HepG2 (cell line): ENCODE measurements around the gene FBXO10. TPM values are rescaled to one million over a fixed set of nuclear protein-coding genes. Genes with fewer than 3 reads are reported as not detected.

Source experiments
- ATAC-seq: fragments of 200-7000 bp; cut with Tn5 transposase; 3 replicates; pipeline ENCODE4 v1.9.1; 2020; ENCODE audit warnings: mild to moderate bottlenecking, moderate library complexity
- BruUV-seq: library from RNA; stranded (reverse); fragments of 400-500 nt; replicated peaks from 2 replicates; lab custom pipeline; 2021; lab: Mats Ljungman, UMichigan
- CTCF ChIA-PET: fragments of 300-600 bp; formaldehyde crosslinking; extraction: SDS; loops from one replicate; lab custom pipeline; 2021; ENCODE audit warnings: low total read pairs, inconsistent platforms, low intra/inter-chr PET ratio; lab: Yijun Ruan, JAX
- POLR2A ChIA-PET: fragments of 350-600 bp; sonication (Branson Sonifier 250); formaldehyde crosslinking; loops from one replicate; lab custom pipeline; 2020; ENCODE audit warnings: antibody characterized with exemption, inconsistent platforms; lab: Yijun Ruan, JAX
- DNase-seq: peaks from one replicate; pipeline ENCODE4 v3.0.0-alpha.2; 2015; ENCODE audit warnings: low spot score
- FAIRE-seq: peaks from 3 replicates; lab custom pipeline; 2011; peaks lifted over from hg19 to GRCh38; lab: Jason Lieb, UNC
- H2AFZ ChIP-seq: one replicate; pipeline ENCODE4 v1.6.1; 2011; ENCODE audit warnings: low read length, inconsistent platforms
- H3K27ac ChIP-seq: fragments of 300-600 bp; 3 replicates; pipeline ENCODE4 v1.8.0; 2011; ENCODE audit warnings: mixed run types, mild to moderate bottlenecking, mixed read lengths, low read length, inconsistent platforms; ENCODE audit not compliant: insufficient read depth; ENCODE audit errors: extremely low read length
- H3K27me3 ChIP-seq, 2 experiments: fragments of 200-600 bp in 1 of 2; 2 replicates in 1 of 2; 3 replicates in 1 of 2; pipeline versions ENCODE4 v1.6.0 to v1.8.0; 2011; ENCODE audit warnings: low read length in 2 of 2, mild to moderate bottlenecking in 2 of 2, moderate library complexity in 2 of 2, inconsistent platforms in 1 of 2; ENCODE audit not compliant: insufficient read depth in 2 of 2, control insufficient read depth in 1 of 2
- H3K36me3 ChIP-seq, 2 experiments: fragments of 200-600 bp in 1 of 2; replicated peaks in 1 of 2; 2 replicates in 1 of 2; 3 replicates in 1 of 2; pipeline versions ENCODE4 v1.5.1 to v1.8.0; 2011; ENCODE audit warnings: low read length in 2 of 2, inconsistent platforms in 1 of 2; ENCODE audit not compliant: insufficient read depth in 2 of 2, control insufficient read depth in 1 of 2
- H3K4me1 ChIP-seq: 2 replicates; pipeline ENCODE4 v1.5.1; 2012; ENCODE audit warnings: low read length, inconsistent platforms; ENCODE audit not compliant: insufficient read depth
- H3K4me2 ChIP-seq: 2 replicates; pipeline ENCODE4 v1.6.0; 2011; ENCODE audit warnings: low read depth, low read length, inconsistent platforms
- H3K4me3 ChIP-seq, 3 experiments: fragments of 200-600 bp in 1 of 3; sonication (generic), shearing (Covaris generic) in 1 of 3; replicated peaks in 1 of 3; 2 replicates each; pipeline ENCODE4 v1.5.1; 2011 to 2016; ENCODE audit warnings: low read length in 3 of 3, inconsistent platforms in 2 of 3, low read depth in 2 of 3, mild to moderate bottlenecking in 2 of 3, control low read depth in 1 of 3, mixed read lengths in 1 of 3; ENCODE audit not compliant: insufficient read depth in 1 of 3
- H3K79me2 ChIP-seq: one replicate; pipeline ENCODE4 v1.6.1; 2011; ENCODE audit warnings: low read length, inconsistent platforms; ENCODE audit not compliant: insufficient read depth
- H3K9ac ChIP-seq: 2 replicates; pipeline ENCODE4 v1.6.0; 2011; ENCODE audit warnings: mild to moderate bottlenecking, low read depth, low read length, inconsistent platforms; ENCODE audit not compliant: insufficient read depth
- H3K9me3 ChIP-seq: 2 replicates; pipeline ENCODE4 v1.5.1; 2012; ENCODE audit warnings: mild to moderate bottlenecking, low read length
- H4K20me1 ChIP-seq: 2 replicates; pipeline ENCODE4 v1.6.0; 2011; ENCODE audit warnings: inconsistent platforms, mild to moderate bottlenecking, low read length, moderate library complexity; ENCODE audit not compliant: insufficient read depth
- ARHGAP35 ChIP-seq: sonication (generic); formaldehyde crosslinking; IDR thresholded peaks from 2 replicates; pipeline ENCODE4 v1.9.0; 2022; ENCODE audit warnings: mild to moderate bottlenecking, inconsistent platforms, moderate library complexity, missing genetic modification reagents, borderline replicate concordance
- GATAD2A ChIP-seq: IDR thresholded peaks from 2 replicates; pipeline ENCODE4 v1.6.1; 2016
- GLI4 ChIP-seq: sonication (generic); formaldehyde crosslinking; IDR thresholded peaks from 2 replicates; pipeline ENCODE4 v1.5.1; 2020; ENCODE audit warnings: missing genetic modification reagents, mild to moderate bottlenecking, moderate library complexity, borderline replicate concordance
- SMARCE1 ChIP-seq: fragments of 450-650 bp; IDR thresholded peaks from 2 replicates; pipeline ENCODE4 v1.6.1; 2017; ENCODE audit warnings: borderline replicate concordance
- YEATS2 ChIP-seq: sonication (generic); formaldehyde crosslinking; IDR thresholded peaks from 2 replicates; pipeline ENCODE4 v1.4.0; 2020; ENCODE audit warnings: missing genetic modification reagents, borderline replicate concordance
- ZBTB1 ChIP-seq: sonication (generic); formaldehyde crosslinking; IDR thresholded peaks from 2 replicates; pipeline ENCODE4 v1.4.0; 2020; ENCODE audit warnings: missing genetic modification reagents, borderline replicate concordance
- ZNF460 ChIP-seq: sonication (generic); formaldehyde crosslinking; IDR thresholded peaks from 2 replicates; pipeline ENCODE4 v1.5.1; 2020; ENCODE audit warnings: missing genetic modification reagents, mild to moderate bottlenecking, borderline replicate concordance
- ZNF484 ChIP-seq: sonication (generic); formaldehyde crosslinking; IDR thresholded peaks from 2 replicates; pipeline ENCODE4 v1.5.1; 2020; ENCODE audit warnings: mild to moderate bottlenecking, low read depth, missing genetic modification reagents, borderline replicate concordance
- ZNF569 ChIP-seq: sonication (generic); formaldehyde crosslinking; IDR thresholded peaks from 2 replicates; pipeline ENCODE4 v1.5.0; 2020; ENCODE audit warnings: mild to moderate bottlenecking, missing genetic modification reagents, moderate library complexity, borderline replicate concordance
- ZNF749 ChIP-seq: sonication (generic); formaldehyde crosslinking; IDR thresholded peaks from 2 replicates; pipeline ENCODE4 v1.8.0; 2022; ENCODE audit warnings: mild to moderate bottlenecking, missing genetic modification reagents, moderate library complexity, borderline replicate concordance
- ZZZ3 ChIP-seq: sonication (generic); formaldehyde crosslinking; IDR thresholded peaks from 2 replicates; pipeline ENCODE4 v1.4.0; 2020; ENCODE audit warnings: missing genetic modification reagents, mild to moderate bottlenecking, borderline replicate concordance
- WGBS: methylation state at CpG from one replicate; pipeline ENCODE4 v1.1.6; 2017; ENCODE audit warnings: low lambda C conversion rate; 5-methylcytosine and 5-hydroxymethylcytosine counted together
- in situ Hi-C: cut with HindIII; loops from 2 replicates; pipeline ENCODE4 v1.10.0; 2017; ENCODE audit warnings: low pct_unique_long_range_greater_than_20kb; ENCODE audit not compliant: extremely low pct_ligation_motif_present
- intact Hi-C: fragments of 100-400 bp; cut with micrococcal nuclease; formaldehyde crosslinking; loops from one replicate; pipeline ENCODE4 v1.10.0; 2022; ENCODE audit not compliant: unreplicated experiment
- polyA plus RNA-seq, 8 experiments: library from polyadenylated mRNA; depleted of rRNA in 3 of 8; stranded (reverse) in 7 of 8; unstranded in 1 of 8; fragments of >200 nt; fragmentation: Illumina TruSeq in 4 of 8; extraction: Trizol in 4 of 8; gene quantifications; 2 replicates each; pipeline versions ENCODE4 v1.2.1 to v1.2.3, GENCODE V29; 2011 to 2016; ENCODE audit warnings: low read depth in 4 of 8, missing spikeins in 1 of 8, mixed read lengths in 1 of 8; ENCODE audit not compliant: insufficient read depth in 1 of 8
- total RNA-seq, 5 experiments: library from RNA; depleted of rRNA; stranded (reverse); fragments of >200 nt; fragmentation: Illumina TruSeq; extraction: Trizol; gene quantifications; 2 replicates each; pipeline ENCODE4 v1.2.3, GENCODE V29; 2016; ENCODE audit warnings: low read depth in 1 of 5
- TF ChIP-seq, protein P1 (sequence below): sonication (generic); formaldehyde crosslinking; conservative IDR thresholded peaks from 2 replicates; pipeline ENCODE4 v1.4.0; 2020; ENCODE audit warnings: missing genetic modification reagents
- TF ChIP-seq, protein P2 (sequence below): sonication (generic); formaldehyde crosslinking; IDR thresholded peaks from 2 replicates; pipeline ENCODE4 v1.4.0; 2020; ENCODE audit warnings: missing genetic modification reagents, mild to moderate bottlenecking, borderline replicate concordance
- TF ChIP-seq, protein P3 (sequence below): sonication (generic); formaldehyde crosslinking; IDR thresholded peaks from 2 replicates; pipeline ENCODE4 v1.5.1; 2020; ENCODE audit warnings: missing genetic modification reagents, mild to moderate bottlenecking, borderline replicate concordance

FBXO10 gene
- total and polyA plus RNA-seq, 2 of the 13 experiments (the other 11 are each of a cell fraction or from before 2014, with no cell fraction given), result 3.1 to 5.1 TPM

DNA sequence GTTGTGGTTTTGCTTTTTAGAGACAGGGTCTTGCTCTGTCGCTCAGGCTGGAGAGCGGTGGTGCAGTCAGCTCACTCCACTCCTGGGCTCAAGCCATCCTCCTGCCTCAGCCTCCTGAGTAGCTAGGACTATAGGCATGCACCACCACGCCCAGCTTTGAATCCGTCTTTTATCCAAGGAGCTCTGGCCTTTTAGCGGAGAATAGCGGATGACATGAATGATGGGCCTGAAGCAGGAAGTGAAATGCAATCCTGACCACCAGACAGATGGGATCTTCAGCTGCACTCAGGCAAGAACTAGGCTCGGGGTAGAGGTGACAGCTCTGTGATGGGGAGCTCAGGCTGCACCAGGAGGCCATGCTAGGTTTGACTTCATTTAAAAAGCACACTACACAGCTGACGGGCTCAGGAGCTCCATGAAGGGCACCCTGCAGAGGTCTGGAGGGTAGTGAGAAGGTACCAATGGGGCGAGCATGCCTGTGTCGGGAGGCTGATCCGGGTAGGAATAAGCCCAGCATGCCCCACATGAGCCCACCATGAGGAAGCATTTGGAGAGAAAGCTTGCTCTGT is 68.5 kb downstream of the FBXO10 start (continued):
- TF ChIP-seq, protein P1, sequence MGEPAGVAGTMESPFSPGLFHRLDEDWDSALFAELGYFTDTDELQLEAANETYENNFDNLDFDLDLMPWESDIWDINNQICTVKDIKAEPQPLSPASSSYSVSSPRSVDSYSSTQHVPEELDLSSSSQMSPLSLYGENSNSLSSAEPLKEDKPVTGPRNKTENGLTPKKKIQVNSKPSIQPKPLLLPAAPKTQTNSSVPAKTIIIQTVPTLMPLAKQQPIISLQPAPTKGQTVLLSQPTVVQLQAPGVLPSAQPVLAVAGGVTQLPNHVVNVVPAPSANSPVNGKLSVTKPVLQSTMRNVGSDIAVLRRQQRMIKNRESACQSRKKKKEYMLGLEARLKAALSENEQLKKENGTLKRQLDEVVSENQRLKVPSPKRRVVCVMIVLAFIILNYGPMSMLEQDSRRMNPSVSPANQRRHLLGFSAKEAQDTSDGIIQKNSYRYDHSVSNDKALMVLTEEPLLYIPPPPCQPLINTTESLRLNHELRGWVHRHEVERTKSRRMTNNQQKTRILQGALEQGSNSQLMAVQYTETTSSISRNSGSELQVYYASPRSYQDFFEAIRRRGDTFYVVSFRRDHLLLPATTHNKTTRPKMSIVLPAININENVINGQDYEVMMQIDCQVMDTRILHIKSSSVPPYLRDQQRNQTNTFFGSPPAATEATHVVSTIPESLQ (CRISPR knock-in tag), result no peak
- TF ChIP-seq, protein P2, sequence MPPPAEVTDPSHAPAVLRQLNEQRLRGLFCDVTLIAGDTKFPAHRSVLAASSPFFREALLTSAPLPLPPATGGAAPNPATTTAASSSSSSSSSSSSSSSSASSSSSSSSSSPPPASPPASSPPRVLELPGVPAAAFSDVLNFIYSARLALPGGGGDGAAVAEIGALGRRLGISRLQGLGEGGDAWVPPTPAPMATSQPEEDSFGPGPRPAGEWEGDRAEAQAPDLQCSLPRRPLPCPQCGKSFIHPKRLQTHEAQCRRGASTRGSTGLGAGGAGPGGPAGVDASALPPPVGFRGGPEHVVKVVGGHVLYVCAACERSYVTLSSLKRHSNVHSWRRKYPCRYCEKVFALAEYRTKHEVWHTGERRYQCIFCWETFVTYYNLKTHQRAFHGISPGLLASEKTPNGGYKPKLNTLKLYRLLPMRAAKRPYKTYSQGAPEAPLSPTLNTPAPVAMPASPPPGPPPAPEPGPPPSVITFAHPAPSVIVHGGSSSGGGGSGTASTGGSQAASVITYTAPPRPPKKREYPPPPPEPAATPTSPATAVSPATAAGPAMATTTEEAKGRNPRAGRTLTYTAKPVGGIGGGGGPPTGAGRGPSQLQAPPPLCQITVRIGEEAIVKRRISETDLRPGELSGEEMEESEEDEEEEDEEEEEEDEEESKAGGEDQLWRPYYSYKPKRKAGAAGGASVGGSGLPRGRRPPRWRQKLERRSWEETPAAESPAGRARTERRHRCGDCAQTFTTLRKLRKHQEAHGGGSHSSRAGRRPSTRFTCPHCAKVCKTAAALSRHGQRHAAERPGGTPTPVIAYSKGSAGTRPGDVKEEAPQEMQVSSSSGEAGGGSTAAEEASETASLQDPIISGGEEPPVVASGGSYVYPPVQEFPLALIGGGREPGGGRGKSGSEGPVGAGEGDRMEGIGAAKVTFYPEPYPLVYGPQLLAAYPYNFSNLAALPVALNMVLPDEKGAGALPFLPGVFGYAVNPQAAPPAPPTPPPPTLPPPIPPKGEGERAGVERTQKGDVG (CRISPR knock-in tag), result 0 out of 2 replicates have a peak, but pooled peaks have one; percentile 35
- 0 out of 2 replicates have a peak, but pooled peaks have one; percentile 21 for TF ChIP-seq ARHGAP35 (CRISPR knock-in tag)
- TF ChIP-seq, all 625 proteins: peak for 8

DNA sequence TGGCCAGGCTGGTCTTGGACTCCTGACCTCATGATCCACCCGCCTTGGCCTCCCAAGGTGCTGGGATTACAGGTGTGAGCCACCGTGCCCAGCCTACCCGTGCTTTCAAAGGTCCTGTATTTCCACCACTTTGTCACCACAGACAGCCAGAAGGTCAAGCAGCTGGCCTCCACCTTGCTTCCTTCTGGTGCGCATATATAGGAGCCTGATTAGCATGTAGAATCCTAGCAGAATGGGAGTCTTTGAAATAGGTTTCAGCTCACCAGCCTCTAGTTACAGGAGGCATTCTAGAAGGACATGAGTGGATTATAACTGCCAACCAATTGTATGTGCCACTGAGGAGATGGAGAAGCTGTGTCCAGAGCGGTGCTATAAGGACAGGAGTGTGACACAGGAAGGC is 71.6 kb downstream of the FBXO10 start:
- FAIRE-seq (no peak), DNase-seq (no peak), ATAC-seq (no peak)
- 95% methylated on average over 4 of the region's 5 CpGs for whole genome bisulfite sequencing
- no peak overlapping the region for H3K4me2 ChIP-seq
- no peaks in the 10 kb centered on the region for H3K9me3 ChIP-seq
- H3K36me3 ChIP-seq, result peaks cover 13 to 37% of the 10 kb centered on the region in 2 experiments
- POLR2A ChIA-PET, result interaction anchor here (1.1 kb wide), 1 partner anchor 87 kb away, joined by 3 read pairs; the partner anchor contains the start of gene TOMM5
- in situ Hi-C loops, result no loop called here
- no peaks in the 10 kb centered on the region for H3K27me3 ChIP-seq
- H3K4me3 ChIP-seq, result no peak overlapping the region
- H2AFZ ChIP-seq, result no peak overlapping the region
- BruUV-seq, result no TSS peak
- H4K20me1 ChIP-seq, result no peaks in the 10 kb centered on the region
- no peak overlapping the region for H3K27ac ChIP-seq
- H3K9ac ChIP-seq, result no peak overlapping the region
- CTCF ChIA-PET, result no interaction called here
- H3K79me2 ChIP-seq, result no peaks in the 10 kb centered on the region
- intact Hi-C loops, result no loop called here
- peaks cover 56% of the 10 kb centered on the region for H3K4me1 ChIP-seq
- no peak for TF ChIP-seq ZNF460
- TF ChIP-seq ZBTB1, result no peak
- TF ChIP-seq ZNF749 (CRISPR knock-in tag), result no peak
- no peak for TF ChIP-seq ZNF484 (CRISPR knock-in tag)
- TF ChIP-seq GLI4 (CRISPR knock-in tag), result no peak
- TF ChIP-seq SMARCE1, result no peak
- no peak for TF ChIP-seq ZZZ3 (CRISPR knock-in tag)
- TF ChIP-seq, protein P3, sequence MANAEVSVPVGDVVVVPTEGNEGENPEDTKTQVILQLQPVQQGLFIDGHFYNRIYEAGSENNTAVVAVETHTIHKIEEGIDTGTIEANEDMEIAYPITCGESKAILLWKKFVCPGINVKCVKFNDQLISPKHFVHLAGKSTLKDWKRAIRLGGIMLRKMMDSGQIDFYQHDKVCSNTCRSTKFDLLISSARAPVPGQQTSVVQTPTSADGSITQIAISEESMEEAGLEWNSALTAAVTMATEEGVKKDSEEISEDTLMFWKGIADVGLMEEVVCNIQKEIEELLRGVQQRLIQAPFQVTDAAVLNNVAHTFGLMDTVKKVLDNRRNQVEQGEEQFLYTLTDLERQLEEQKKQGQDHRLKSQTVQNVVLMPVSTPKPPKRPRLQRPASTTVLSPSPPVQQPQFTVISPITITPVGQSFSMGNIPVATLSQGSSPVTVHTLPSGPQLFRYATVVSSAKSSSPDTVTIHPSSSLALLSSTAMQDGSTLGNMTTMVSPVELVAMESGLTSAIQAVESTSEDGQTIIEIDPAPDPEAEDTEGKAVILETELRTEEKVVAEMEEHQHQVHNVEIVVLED (CRISPR knock-in tag), result no peak
- TF ChIP-seq GATAD2A (CRISPR knock-in tag), result no peak
- TF ChIP-seq YEATS2 (CRISPR knock-in tag), result no peak
- TF ChIP-seq ZNF569 (CRISPR knock-in tag), result no peak
